H1 (cell line): ENCODE measurements around the gene TPST2. TPM values are rescaled to one million over a fixed set of nuclear protein-coding genes. Genes with fewer than 3 reads are reported as not detected.

Experiments used
- RXRA ChIP-seq: IDR thresholded peaks from 2 replicates; pipeline ENCODE4 v1.6.1; 2011; ENCODE audit warnings: low read depth, mild to moderate bottlenecking, low read length, moderate library complexity; ENCODE audit not compliant: insufficient read depth
- polyA plus RNA-seq, 7 experiments: library from polyadenylated mRNA; depleted of rRNA in 3 of 7; stranded (reverse) in 5 of 7; unstranded in 2 of 7; fragments of >200 nt in 5 of 7; fragments of 200-250 nt in 2 of 7; gene quantifications; 1 replicate in 5 of 7; 2 replicates in 1 of 7; 4 replicates in 1 of 7; pipeline versions ENCODE4 v1.2.1 to v1.2.3, GENCODE V29; 2011 to 2013; ENCODE audit warnings: missing spikeins in 2 of 7, mixed read lengths in 2 of 7
- total RNA-seq: library from RNA; stranded (reverse); fragmentation: NEBNext Ultra II Directional; extraction: Animal tissue kit (Norgen Biotek cat#: 25700); gene quantifications from 2 replicates; pipeline ENCODE4 v1.2.1, GENCODE V29; 2021

Gene TPST2
- total and polyA plus RNA-seq, 2 of the 8 experiments (the other 6 are each of a cell fraction or from before 2014, with no cell fraction given) = 58.8 to 143 TPM

GRCh38 chr22:26485806-26486390 lies 104.0 kb downstream of the TPST2 start (continued):
- no peak for TF ChIP-seq RXRA
